ENCODE data around the gene SPATS2L. TPM values are rescaled to one million over a fixed set of nuclear protein-coding genes. Genes with fewer than 3 reads are reported as not detected.

The SPATS2L gene
- total RNA-seq, 2 donors from 2014 or later = 40.3 to 89.9 TPM

DNA sequence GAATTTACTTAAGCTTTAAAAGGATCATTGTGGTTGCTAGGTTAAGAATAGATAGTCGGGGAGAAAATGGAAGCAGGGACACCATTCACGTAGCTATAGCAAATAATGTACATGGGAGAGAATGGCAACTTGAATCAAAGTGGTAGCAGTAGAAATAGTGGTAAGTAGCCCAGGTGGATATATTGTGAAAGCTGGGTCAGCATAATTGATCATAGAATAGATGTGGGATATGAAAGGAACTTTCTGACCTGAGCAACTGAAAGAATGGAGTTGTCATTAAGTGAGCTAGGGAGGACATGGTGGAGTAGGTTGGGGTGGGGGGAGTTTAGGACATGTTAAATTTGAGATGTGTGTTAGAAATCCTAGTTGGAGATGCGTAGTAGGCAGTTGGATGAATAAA, 221.7 kb downstream of the SPATS2L start:
- TF ChIP-seq, protein P1, sequence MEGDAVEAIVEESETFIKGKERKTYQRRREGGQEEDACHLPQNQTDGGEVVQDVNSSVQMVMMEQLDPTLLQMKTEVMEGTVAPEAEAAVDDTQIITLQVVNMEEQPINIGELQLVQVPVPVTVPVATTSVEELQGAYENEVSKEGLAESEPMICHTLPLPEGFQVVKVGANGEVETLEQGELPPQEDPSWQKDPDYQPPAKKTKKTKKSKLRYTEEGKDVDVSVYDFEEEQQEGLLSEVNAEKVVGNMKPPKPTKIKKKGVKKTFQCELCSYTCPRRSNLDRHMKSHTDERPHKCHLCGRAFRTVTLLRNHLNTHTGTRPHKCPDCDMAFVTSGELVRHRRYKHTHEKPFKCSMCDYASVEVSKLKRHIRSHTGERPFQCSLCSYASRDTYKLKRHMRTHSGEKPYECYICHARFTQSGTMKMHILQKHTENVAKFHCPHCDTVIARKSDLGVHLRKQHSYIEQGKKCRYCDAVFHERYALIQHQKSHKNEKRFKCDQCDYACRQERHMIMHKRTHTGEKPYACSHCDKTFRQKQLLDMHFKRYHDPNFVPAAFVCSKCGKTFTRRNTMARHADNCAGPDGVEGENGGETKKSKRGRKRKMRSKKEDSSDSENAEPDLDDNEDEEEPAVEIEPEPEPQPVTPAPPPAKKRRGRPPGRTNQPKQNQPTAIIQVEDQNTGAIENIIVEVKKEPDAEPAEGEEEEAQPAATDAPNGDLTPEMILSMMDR (conservative IDR thresholded peaks at IDR 0.05) = no peak
- DNase-seq = no peak
- no peak overlapping the region for H3K9ac ChIP-seq (ENCODE audit: extremely low read depth, low read length, poor library complexity, severe bottlenecking)
- peaks cover 10% of the 10 kb centered on the region for H3K27me3 Mint-ChIP-seq (ENCODE audit: insufficient read depth)
- no peaks in the 10 kb centered on the region for H3K9me3 ChIP-seq (ENCODE audit: control insufficient read depth, low read length)
- H3K27ac Mint-ChIP-seq = no peak overlapping the region
- peaks cover 9% of the 10 kb centered on the region for H3K4me1 Mint-ChIP-seq
- no peak overlapping the region for H3K4me3 ChIP-seq (ENCODE audit: low read length)
- H3K9me3 Mint-ChIP-seq = no peaks in the 10 kb centered on the region
- H3K4me3 Mint-ChIP-seq = no peak overlapping the region
- no peaks in the 10 kb centered on the region for H3K36me3 ChIP-seq (ENCODE audit: control insufficient read depth, insufficient read depth, low read length)
- no peak overlapping the region for H3K27ac ChIP-seq (ENCODE audit: low read depth, low read length)
- 95 to 97% methylated on average over 2 of the region's 3 CpGs for WGBS, 2 experiments (ENCODE audit: insufficient coverage in 1 of 2, insufficient read length in 1 of 2)
- H3K27me3 ChIP-seq (ENCODE audit: control insufficient read depth, insufficient read depth, low read length, poor library complexity, severe bottlenecking) = peaks cover 10% of the 10 kb centered on the region
- H3K4me1 ChIP-seq (ENCODE audit: control insufficient read depth, insufficient read depth, low read length) = no peaks in the 10 kb centered on the region
- H3K36me3 Mint-ChIP-seq (ENCODE audit: low read depth) = no peaks in the 10 kb centered on the region

Other genes starting within 250 kb of the SPATS2L start
- 10 to 100 TPM in 1 of 2 donors, 1 to 10 TPM in 1; 6.8 to 12.2 TPM for gene KCTD18, start 203.4 kb downstream of the SPATS2L start, total RNA-seq
- 10 to 100 TPM; 20.0 to 37.8 TPM for gene SGO2, start 219.5 kb downstream of the SPATS2L start, total RNA-seq

Measured in endodermal cell (in vitro differentiated cells).